Stimulated activated CD4-positive, alpha-beta T cell treated with anti-CD3 and anti-CD28 coated beads, TNF-alpha, amount 100 ng/mL, for 24 hours (primary cell): ENCODE data around the gene STAT5A.

Experiments used
- DNase-seq, 3 experiments: peaks; one replicate each; pipeline ENCODE4 v3.0.0-alpha.2; 2020; ENCODE audit warnings: low read depth in 3 of 3

Gene STAT5A

DNA sequence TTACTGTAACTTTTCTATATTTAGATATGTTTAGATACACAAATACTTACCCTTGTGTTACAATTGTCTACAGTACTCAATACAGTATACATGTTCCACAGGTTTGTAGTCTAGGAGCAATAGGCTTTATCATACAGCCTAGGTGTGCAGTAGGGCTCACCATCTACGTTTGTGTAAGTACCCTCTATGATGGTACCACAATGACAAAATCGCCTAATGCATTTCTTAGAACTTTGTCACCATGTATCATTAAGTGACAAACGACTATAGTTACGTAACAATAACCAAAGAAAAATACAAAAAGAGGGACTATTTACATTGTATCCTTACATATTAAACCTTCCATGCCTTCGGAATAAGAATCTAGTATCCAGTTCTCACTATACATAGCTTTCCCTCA is 20.1 kb upstream of the STAT5A start:
- DNase-seq: no peak

- DNase-seq: no peak
Observed at GRCh38 chr17:42270170-42270535, 18.1 kb upstream of the STAT5A start.

- no peak for DNase-seq
Observed at GRCh38 chr17:42270596-42270995, 17.7 kb upstream of the STAT5A start.

- no peak for DNase-seq
Observed at GRCh38 chr17:42271006-42271778, 17.1 kb upstream of the STAT5A start.

DNA sequence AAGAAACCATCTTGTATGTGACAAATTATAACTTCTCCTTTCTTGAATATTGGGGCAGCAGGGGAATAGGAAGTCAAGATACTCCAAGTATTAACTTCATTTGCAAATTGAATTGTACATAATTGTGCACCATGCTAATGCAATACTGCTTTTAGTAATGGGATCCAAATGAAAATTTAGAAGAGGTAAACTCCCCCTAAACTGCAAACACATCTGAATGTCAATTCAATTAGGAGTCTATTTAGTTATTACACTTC is 16.6 kb upstream of the STAT5A start:
- no peak for DNase-seq

GRCh38 chr17:42272162-42272907 is 16.0 kb upstream of the STAT5A start:
- DNase-seq: no peak

GRCh38 chr17:42273474-42274252 is 14.6 kb upstream of the STAT5A start:
- DNase-seq: no peak

- DNase-seq: no peak
Observed at GRCh38 chr17:42274253-42274542, 14.1 kb upstream of the STAT5A start.

- DNase-seq: no peak
Observed at GRCh38 chr17:42274812-42275526, 13.3 kb upstream of the STAT5A start.

GRCh38 chr17:42275527-42276358 is 12.6 kb upstream of the STAT5A start:
- peak in 2 of 3 experiments; percentile 28 to 39 for DNase-seq

- peak in 1 of 3 experiments; percentile 60 for DNase-seq
Observed at GRCh38 chr17:42276359-42276608, 12.0 kb upstream of the STAT5A start, which contains the start of gene STAT5B. TSS of gene STAT5B (minus strand) at chr17:42276391. CDS start at chr17:42232127, 44,264 bp downstream.

GRCh38 chr17:42276609-42277341 is 11.5 kb upstream of the STAT5A start:
- DNase-seq: peak in 1 of 3 experiments; percentile 28

DNA sequence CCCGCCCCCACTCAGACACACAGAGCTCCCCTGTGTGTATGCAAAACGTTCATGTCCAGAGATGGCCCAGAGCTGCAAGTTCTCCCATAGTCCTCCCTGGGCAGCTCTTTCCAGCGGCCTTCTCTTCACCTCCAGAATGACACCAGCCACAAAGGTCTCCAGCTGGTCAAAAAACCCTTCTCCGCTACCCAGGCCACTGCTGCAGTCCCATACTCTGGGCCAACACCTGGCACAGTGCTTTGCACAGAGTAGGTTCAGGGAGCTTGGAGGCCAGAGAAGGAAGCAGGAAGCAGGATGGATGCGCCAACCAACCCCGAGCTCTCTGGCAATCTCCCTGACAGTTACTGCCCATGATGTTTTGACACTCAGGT is 11.0 kb upstream of the STAT5A start:
- no peak for DNase-seq

DNA sequence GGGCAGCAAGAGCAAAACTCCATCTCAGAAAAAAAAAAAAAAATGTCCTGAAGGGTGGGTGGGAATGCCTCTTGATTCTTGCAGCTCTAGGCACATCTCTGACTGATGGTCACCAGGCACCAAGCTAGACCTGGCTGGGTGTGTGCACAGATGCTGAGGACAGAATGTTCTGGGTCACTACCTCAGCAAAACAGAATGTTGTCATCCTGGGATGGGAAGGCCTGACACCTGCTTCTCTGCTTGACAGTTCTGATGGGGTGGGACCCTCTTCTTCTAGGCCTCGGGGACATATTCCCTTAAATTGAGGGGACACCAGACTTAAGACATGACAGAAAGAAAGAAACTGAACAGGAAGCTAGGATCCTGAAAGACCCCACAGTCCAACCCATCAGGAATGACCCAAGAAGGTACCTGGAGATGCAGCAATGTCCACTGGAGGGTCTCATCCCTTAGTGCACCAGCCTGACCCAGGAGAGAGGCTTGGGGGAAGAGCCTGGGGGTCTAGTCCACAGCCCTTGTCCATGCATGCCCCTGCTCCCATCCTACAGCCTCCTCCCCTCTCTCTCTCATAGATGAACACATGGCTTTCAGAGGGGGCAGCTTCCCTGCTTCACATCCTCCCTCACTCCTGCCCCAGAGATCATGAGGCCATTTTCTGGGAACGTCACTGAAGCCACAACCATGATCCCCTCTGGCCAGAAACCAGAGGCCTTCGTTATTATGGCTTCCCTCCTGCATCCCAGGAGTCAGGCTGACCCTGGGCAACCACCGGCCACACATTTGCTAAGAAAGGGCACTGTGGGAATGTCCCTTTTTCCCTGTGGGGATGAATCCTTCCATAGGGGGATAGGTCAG is 8.3 kb upstream of the STAT5A start:
- no peak for DNase-seq

GRCh38 chr17:42281571-42282096 is 6.7 kb upstream of the STAT5A start:
- no peak for DNase-seq

DNA sequence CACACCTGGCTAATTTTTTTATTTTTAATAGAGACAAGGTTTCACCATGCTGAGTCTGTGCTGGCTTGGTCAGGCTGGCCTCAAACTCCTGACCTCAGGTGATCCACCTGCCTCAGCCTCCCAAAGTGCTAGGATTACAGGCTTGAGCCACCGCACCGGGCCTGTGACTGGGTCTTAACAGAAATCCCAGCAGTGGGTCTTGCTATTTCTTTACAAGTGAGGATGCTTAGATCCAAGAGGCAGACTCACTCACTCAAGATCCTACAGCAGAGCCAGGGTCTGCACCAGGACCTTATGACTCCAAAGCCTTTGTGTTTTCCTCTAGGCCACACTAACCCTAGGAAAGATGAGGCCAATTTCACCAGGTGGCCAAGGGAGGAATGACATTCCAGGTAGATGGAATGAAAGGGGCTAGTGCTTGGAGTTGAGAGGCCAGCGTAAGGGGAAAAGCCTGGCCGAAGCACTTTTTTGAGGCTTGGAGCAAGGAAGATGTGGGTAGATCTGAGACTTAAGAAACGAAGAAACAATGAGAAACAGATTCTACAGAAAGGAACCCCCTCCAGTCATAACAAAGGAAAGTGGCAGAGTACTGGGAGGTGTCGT is 5.7 kb upstream of the STAT5A start:
- DNase-seq: no peak

DNA sequence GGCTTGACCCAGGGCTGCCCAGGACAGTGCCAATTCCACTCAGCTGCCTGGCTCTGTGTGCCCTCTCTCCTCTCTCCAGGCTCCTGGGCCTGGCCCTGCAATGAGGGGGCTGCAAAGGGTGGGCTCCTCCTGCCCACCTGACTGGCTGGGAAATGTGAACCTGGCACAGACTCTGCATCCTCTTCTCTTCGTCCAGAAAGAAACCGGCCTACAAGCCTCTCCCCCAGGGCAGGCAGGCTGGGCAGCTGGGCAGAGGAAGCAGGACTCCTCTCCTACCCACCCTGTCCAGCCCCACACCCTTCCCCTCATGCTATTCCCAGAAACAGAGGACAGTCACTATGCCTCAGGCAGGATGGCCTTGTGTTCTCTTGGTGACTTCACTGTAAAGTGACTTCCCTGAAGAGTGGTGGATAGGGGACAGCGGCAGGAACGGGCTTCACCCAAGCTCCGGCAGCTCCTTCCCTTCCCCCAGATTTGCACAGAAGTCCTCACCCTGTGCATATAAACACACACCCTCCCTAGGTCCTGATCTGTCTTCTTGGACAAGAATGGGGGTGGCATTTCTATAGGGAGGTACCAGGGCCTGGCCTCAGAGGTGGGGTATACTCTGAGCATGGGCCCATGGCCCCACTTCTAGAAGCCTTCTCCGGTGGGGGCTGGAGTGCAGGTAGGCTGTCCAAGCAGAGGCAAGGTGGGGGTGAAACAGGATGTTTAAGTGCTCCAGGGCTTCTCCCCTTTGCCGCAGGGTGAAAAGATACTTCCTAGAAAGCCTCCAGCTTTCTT is 4.9 kb upstream of the STAT5A start:
- no peak for DNase-seq

DNA sequence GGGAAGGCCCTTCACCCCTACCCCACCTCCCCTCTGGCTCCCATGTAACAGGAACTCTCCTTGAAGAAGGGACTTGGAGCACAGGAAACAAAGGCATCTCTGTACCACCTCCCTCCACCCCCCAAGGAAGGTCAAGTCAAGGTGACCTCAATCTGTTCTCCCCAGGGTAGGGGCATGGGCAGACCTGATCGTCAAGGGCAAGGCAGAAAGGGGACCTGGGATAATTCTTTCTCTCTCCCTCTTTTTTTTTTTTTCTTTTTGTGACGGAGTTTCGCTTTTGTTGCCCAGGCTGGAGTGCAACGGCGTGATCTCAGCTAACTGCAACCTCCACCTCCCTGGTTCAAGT is 4.3 kb upstream of the STAT5A start:
- DNase-seq: no peak

DNA sequence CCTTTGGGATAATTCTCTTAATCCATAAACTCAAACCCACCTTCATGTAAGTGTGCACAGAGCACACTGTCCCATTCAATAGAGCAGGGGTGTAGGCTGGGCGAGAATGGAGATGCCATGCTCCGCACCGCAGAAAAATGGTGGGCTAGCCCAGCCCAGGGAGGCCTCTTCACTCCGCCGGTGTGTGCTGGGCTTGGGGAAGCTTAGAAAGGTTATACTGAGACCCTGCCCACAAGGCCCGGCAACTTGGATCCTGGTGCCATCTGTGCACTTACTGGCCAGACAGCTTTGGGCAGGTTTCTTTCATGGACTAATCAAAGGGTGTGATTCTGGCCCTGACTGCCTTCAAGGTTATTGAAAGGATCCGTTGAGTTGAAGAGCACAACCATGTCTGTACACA is 3.7 kb upstream of the STAT5A start:
- DNase-seq: no peak
